Prostate gland (tissue), 2 donors: Measurements from ENCODE around the gene MYO16.

Experiments used
- POLR2A ChIP-seq: fragments of 450-650 bp; IDR thresholded peaks from one replicate; pipeline ENCODE4 v1.6.1; 2016; ENCODE audit warnings: antibody characterized with exemption, mild to moderate bottlenecking
- TF ChIP-seq, protein P1 (sequence below), 4 experiments: fragments of 200-600 bp in 2 of 4; fragments of 450-650 bp in 2 of 4; sonication (generic) in 2 of 4; IDR thresholded peaks; 1 replicate in 3 of 4; 2 replicates in 1 of 4; pipeline ENCODE4 v1.5.1; 2016 to 2019; ENCODE audit warnings: antibody characterized with exemption in 4 of 4, mild to moderate bottlenecking in 2 of 4, moderate library complexity in 2 of 4

DNA sequence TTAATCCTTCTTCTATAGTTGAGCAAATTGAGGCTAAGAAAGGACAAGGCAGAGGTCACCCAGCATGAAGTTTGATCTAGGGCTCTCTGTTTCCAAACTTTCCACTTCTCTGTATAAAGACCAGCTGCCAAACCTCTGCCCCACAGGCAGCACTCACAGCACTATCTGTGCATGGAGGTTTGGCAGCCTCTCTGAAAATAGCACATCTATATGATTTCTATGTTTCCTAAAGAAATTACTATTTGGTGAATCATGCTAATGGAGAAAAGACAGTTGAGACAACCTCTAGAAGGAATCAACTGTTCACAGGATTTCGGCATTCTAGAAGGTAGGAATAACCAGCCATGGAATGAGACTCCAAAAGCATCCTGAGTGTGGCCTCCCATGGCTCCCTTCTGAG lies 602.5 kb downstream of the MYO16 start:
- TF ChIP-seq, protein P1, sequence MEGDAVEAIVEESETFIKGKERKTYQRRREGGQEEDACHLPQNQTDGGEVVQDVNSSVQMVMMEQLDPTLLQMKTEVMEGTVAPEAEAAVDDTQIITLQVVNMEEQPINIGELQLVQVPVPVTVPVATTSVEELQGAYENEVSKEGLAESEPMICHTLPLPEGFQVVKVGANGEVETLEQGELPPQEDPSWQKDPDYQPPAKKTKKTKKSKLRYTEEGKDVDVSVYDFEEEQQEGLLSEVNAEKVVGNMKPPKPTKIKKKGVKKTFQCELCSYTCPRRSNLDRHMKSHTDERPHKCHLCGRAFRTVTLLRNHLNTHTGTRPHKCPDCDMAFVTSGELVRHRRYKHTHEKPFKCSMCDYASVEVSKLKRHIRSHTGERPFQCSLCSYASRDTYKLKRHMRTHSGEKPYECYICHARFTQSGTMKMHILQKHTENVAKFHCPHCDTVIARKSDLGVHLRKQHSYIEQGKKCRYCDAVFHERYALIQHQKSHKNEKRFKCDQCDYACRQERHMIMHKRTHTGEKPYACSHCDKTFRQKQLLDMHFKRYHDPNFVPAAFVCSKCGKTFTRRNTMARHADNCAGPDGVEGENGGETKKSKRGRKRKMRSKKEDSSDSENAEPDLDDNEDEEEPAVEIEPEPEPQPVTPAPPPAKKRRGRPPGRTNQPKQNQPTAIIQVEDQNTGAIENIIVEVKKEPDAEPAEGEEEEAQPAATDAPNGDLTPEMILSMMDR (IDR thresholded peaks at IDR 0.05): no peak
- no peak for TF ChIP-seq POLR2A
